EL (cell line): ENCODE data around the gene DCAF4L1.

ENCODE experiments used
- DNase-seq: peaks from one replicate; pipeline ENCODE4 v3.0.0-alpha.2; 2016

Gene DCAF4L1

DNA sequence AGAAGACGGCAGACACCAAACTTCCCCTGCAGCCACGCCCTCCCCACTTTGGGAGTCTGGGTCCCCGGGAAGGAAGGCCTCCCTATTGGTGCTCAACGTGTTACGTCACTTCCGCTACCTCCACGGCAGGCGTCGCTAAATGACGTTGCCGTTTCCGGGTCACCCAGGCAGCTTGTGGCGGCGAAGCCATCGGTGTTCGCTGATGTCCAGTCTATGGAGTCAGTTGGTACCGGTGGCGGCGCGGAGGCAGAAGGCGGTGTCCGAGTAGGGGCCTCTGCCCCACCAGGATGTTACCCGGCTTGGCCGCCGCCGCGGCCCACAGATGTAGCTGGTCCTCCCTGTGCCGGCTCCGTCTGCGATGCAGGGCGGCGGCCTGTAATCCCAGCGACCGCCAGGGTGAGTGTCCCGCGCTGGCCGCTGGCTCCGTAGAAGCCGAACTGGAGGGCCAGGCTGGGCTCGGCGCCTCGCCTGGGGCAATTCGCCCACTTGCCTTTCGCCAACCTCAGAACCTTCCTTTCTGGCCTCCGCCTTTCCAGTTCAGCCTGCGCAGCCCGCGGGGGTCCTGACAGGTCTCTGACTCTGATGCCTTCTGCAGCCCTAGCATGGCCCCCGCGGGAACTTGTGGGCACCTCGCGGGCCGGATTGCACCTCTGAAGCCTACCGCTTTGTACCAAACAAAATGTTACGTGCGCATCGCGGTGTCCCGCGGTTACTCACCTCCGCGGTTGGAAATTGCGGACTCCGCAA is 9.0 kb downstream of the DCAF4L1 start, which contains the start of gene SLC30A9:
Gene SLC30A9 (plus strand): TSS at position 166 of the 747 bp plus-strand sequence. CDS start 122 bp downstream, at position 288.
- peak; percentile 94 for DNase-seq

DNA sequence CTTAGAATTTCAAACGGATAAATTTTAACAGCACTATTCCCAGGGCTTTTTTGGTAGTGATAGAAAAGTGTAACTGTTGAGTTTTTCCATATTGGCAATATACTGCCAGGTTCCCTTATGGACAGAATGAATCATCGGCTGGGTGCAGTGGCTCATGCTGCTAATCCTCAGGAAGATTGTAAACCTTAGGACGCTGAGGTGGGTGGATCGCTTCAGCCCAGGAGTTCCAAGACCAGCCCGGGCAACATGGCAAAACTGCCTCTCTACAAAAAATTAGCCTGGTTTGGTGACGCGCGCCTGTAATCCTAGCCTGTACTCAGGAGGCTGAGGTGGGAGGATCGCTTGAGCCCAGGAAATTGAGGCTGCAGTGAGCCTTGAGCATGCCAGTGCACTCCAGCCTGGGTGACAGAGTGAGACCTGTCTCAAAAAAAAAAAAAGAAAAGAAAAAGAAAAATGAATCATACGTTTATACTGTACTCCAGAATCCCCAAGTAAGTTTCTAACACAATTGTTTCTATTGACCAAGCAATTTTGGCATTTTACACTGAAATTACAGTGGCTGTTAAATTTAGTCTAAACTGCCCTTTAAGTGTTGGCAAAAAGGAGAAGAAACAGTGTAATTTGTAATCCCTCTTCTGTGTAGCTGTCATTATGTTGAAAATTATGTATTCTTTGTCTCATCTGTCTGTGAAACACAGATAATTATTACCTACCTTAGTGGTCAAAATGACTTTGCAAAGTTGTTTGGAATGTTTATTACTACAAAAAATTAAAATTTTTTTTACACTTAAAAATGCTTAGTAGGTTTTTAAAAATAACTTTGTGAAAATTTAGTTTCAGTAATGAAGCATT is 10.6 kb downstream of the DCAF4L1 start:
- DNase-seq, result peak; percentile 37

DNA sequence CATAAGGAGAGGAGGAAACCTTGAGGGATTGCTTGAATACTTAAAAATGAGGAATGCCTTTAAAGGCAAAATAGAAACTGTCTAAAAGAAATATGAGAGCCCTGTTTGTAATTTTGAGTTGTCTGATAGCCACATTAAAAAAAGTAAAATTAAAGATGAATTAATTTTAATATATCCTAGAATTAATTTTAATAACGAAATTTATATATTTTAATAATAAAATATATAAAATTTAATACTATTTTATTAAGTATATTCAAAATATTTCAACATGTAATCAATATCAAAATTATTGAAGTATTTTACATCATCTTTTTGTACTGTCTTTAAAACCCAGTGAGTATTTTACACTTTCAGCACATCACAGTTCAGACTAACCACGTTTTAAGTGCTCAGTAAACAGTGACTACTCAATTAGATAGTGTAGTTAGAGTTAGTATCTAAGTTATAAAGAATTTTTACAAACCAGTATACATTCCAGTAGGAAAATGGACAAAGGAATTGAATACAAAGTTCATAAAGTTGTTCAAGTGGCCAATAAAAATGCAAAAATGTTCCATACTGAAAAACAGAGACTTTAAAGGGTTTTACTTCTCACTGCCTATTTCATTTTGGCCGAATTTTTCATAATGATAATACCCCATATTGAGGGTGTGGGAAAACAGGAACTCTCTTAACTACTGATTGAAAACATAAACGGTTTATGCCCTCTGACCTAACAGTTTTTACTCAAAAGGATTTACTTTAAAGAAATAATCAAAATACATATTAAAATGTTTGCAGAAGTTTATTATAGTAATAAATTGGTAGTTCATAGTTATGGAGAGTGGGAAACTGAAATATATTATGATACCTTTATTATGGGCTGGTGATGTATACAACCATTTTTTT is 11.7 kb downstream of the DCAF4L1 start:
- DNase-seq, result no peak

DNA sequence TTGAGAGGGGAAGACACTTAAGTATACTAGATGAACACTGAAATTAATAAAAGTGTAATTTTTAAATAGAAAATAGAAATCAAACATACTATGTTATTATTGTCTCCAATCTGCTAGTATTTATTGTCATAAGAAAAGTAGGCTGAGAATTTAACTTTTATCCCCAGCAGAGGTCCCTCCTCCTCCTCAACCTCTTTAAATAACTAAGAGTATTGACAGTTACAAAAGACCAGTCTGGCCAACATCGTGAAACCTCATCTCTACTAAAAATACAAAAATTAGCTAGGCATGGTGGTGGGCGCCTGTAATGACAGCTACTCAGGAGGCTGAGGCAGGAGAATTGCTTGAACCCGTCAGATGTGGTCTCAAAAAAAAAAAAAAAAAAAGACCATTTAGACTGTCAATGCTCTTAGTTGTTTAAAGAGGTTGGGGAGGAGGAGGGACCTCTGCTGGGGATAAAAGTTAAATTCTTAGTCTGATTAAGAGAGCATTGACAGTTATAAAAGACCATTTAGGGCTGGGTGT is 13.0 kb downstream of the DCAF4L1 start:
- no peak for DNase-seq

DNA sequence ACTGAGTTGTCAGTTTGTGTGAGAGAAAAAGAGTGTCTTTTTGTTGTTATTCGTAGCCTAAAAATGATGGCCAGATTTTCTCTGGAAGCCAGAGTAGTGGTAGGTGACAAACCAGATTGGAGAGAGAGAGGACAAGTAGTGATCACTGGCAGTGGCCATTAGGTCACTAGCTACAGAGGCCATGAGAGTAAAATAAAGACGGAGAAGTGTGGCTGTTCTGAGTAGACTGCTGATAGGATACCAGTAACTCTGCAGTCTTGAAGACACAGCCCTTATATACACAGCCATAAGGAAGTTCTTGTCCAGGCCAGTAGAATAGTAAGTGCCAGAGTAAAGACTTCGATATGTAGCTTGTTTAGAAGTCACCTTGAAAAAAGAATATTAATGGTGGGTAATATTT is 16.5 kb downstream of the DCAF4L1 start:
- DNase-seq, result no peak

DNA sequence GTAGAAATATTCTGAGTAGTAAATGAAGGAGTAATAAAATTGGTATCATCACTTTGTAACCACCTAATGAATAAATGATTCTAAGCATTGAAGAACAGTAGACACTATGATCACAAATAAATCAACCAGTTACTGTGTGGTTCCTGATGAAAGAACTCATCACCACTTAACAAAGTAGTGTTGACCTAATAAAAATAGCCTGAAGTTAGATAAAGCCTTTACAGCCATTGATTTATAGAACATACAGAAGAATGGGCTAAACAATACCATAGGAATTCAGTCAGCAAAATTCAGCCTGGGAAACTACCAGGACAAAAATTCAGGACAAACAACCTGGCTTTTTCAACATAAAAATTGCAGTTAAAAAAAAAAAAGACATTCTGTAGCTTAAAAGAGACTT is 17.8 kb downstream of the DCAF4L1 start:
- no peak for DNase-seq

DNA sequence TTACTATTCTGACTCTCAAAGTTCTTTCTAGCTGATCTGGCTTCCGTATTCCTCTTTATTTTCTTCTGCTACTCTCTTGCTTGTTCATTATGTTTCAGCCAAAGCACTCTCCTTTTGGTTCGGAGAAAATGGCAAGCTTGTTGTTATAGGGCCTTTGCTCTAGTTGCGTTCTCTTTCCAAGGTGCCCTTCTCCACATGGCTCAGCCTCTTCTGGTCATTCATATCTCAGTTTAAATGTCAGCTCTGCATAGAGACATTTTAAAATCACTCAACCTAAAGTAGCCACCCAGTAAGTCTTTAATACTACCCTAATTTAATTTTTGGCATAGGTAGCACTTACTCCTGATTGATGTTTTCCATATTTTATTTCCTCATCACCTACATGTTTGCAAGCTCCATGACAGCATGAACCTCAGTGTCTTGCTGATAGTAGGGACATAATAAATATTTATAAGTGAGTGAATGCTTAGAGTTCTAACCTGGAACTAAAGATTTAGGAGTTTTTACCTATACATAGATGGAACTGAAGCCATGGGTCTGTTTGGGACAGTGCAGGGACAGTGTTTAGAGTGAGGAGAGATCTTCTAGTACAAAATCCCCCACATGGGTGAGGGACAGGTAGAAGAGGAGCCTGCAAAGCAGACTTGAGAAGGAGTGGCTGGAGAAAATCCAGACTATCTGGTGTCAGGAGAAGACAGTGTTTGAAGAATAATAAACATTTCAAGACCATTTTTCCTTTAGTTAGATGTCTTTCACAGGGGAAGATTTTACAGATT is 26.6 kb downstream of the DCAF4L1 start:
- DNase-seq, result no peak

DNA sequence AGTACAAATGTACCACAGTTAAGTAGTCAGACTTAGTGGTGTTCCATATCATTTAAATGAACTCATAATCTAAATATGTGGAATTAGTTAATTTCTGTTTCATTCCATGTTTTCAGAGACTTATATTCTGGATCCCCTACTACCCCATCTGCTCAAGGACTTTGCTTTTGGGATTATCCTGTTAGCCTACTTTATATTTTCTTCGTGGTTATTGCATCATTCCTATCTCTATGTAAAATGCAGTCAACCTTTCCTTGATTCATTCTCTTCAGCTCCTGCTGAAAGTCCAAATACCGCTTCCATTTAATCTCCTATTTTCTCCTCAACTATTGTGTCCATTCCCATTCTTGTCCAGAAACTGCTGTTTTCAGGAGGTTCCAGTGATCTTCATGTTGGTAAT is 33.9 kb downstream of the DCAF4L1 start:
- DNase-seq, result no peak

DNA sequence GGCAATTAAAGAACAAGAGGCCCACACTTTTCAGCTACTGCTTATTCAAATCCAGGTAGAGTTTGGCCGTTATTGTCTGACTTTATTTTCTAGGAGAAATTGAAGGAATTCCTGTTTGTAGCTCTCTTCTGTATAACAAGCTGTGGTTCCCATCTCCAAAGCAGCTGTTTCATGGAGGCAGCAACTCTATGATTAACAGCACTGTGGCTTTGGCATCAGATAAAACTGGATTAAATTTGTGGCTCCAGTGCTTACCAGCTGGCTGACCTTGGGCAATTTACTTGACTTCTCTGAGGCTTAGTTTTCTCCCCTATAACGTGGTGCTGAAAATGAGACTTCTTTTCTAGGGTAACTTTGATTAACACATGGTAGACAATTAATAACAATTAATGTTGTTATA is 36.9 kb downstream of the DCAF4L1 start:
- DNase-seq, result no peak
